Fibroblast of lung (primary cell): ENCODE measurements around the gene BBS10. TPM values are rescaled to one million over a fixed set of nuclear protein-coding genes. Genes with fewer than 3 reads are reported as not detected.
A peak's percentile ranks its signal among the peaks of the same experiment; 100 is the strongest.

Experiments used
- DNase-seq, 2 donors: peaks; one replicate each; pipeline versions ENCODE4 v3.0.0 to v3.0.0-alpha.2; 2010; ENCODE audit warnings: low read depth in 2 of 2
- H2AFZ ChIP-seq: 2 replicates; pipeline ENCODE4 v1.5.1; 2012; ENCODE audit warnings: low read length, control low read depth, inconsistent platforms
- H3K27ac ChIP-seq: 2 replicates; pipeline ENCODE4 v1.5.1; 2011; ENCODE audit warnings: low read length, control low read depth; ENCODE audit not compliant: insufficient read depth
- H3K27me3 ChIP-seq: 2 replicates; pipeline ENCODE4 v1.5.1; 2011; ENCODE audit warnings: mild to moderate bottlenecking, low read length; ENCODE audit not compliant: control insufficient read depth, insufficient read depth
- H3K36me3 ChIP-seq: 2 replicates; pipeline ENCODE4 v1.5.1; 2011; ENCODE audit warnings: low read length; ENCODE audit not compliant: control insufficient read depth, insufficient read depth
- H3K4me1 ChIP-seq: 2 replicates; pipeline ENCODE4 v1.5.1; 2011; ENCODE audit warnings: low read length; ENCODE audit not compliant: control insufficient read depth, insufficient read depth; ENCODE audit errors: extremely low read depth
- H3K4me2 ChIP-seq: 2 replicates; pipeline ENCODE4 v1.5.1; 2011; ENCODE audit warnings: low read length, control low read depth; ENCODE audit not compliant: insufficient read depth; ENCODE audit errors: extremely low read depth
- H3K4me3 ChIP-seq, 4 experiments: fragments of 200-600 bp in 1 of 4; sonication (generic) in 1 of 4; replicated peaks in 1 of 4; 2 replicates each; pipeline ENCODE4 v1.5.1; 2011 to 2016; ENCODE audit warnings: low read length in 4 of 4, low read depth in 3 of 4, mild to moderate bottlenecking in 3 of 4, control low read depth in 2 of 4, inconsistent platforms in 1 of 4, mixed read lengths in 1 of 4; ENCODE audit not compliant: insufficient read depth in 1 of 4; ENCODE audit errors: control extremely low read depth in 1 of 4
- H3K79me2 ChIP-seq: 2 replicates; pipeline ENCODE4 v1.5.1; 2012; ENCODE audit warnings: mild to moderate bottlenecking, low read length, inconsistent platforms; ENCODE audit not compliant: control insufficient read depth, insufficient read depth
- H3K9ac ChIP-seq: 2 replicates; pipeline ENCODE4 v1.5.1; 2011; ENCODE audit warnings: mild to moderate bottlenecking, low read length, control low read depth; ENCODE audit not compliant: insufficient read depth
- H3K9me3 ChIP-seq: 2 replicates; pipeline ENCODE4 v1.5.1; 2012; ENCODE audit warnings: low read depth, low read length; ENCODE audit not compliant: control insufficient read depth, insufficient read depth
- H4K20me1 ChIP-seq: 2 replicates; pipeline ENCODE4 v1.5.1; 2011; ENCODE audit warnings: low read length; ENCODE audit not compliant: control insufficient read depth, insufficient read depth; ENCODE audit errors: extremely low read depth
- EZH2 ChIP-seq: IDR thresholded peaks from 2 replicates; pipeline ENCODE4 v1.5.1; 2012; ENCODE audit warnings: low read length, control low read depth, mild to moderate bottlenecking; ENCODE audit errors: missing control alignments
- polyA plus RNA-seq, 2 donors: library from polyadenylated mRNA; depleted of rRNA in 1 of 2; stranded (reverse) in 1 of 2; unstranded in 1 of 2; fragments of >200 nt; gene quantifications; 2 replicates each; pipeline ENCODE4 v1.2.1, GENCODE V29; 2011 to 2012; ENCODE audit warnings: missing spikeins in 1 of 2
- total RNA-seq: library from RNA; depleted of rRNA; stranded (reverse); fragments of >200 nt; gene quantifications from 2 replicates; pipeline ENCODE4 v1.2.1, GENCODE V29; 2014
- TF ChIP-seq, protein P1 (sequence below), 2 donors: IDR thresholded peaks in 1 of 2; conservative IDR thresholded peaks in 1 of 2; 1 replicate in 1 of 2; 2 replicates in 1 of 2; pipeline ENCODE4 v1.5.1; 2011 to 2012; ENCODE audit warnings: low read length in 2 of 2, control low read depth in 1 of 2, inconsistent platforms in 1 of 2, low read depth in 1 of 2, mild to moderate bottlenecking in 1 of 2

The BBS10 gene
- total and polyA plus RNA-seq, 2 donors (not counting 1 experiment from before 2014, with no cell fraction given) = 19.0 to 31.0 TPM

DNA sequence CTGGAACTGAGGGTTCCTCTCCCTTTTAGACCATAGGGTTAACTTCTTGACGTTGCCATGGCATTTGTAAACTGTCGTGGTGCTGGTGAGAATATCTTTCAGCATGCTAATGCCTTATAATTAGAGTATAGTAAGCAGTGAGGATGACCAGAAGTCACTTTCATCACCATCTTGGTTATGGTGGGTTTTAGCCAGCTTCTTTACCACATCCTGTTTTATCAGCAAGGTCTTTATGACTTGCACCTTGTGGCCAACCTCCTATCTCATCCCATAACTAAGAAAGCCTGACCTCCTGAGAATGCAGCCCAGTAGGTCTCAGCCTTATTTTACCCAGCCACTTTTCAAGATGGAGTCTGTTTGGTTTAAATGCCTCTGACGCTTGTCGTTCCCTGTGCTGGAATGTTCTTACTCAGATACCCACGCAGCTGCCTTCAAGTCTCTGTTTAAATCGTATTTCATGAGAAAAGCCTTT is 44.2 kb downstream of the BBS10 start:
- H3K4me3 ChIP-seq = no peak overlapping the region
- no peak overlapping the region for H3K27ac ChIP-seq
- no peaks in the 10 kb centered on the region for H4K20me1 ChIP-seq
- H3K27me3 ChIP-seq = no peaks in the 10 kb centered on the region
- no peak overlapping the region for H3K9ac ChIP-seq
- no peaks in the 10 kb centered on the region for H3K9me3 ChIP-seq
- H3K36me3 ChIP-seq = no peaks in the 10 kb centered on the region
- H3K4me2 ChIP-seq = no peak overlapping the region
- no peaks in the 10 kb centered on the region for H3K79me2 ChIP-seq
- DNase-seq = peak in 1 of 2 donors; percentile 45
- no peaks in the 10 kb centered on the region for H3K4me1 ChIP-seq
- no peak overlapping the region for H2AFZ ChIP-seq
- no peak for TF ChIP-seq EZH2
- TF ChIP-seq, protein P1, sequence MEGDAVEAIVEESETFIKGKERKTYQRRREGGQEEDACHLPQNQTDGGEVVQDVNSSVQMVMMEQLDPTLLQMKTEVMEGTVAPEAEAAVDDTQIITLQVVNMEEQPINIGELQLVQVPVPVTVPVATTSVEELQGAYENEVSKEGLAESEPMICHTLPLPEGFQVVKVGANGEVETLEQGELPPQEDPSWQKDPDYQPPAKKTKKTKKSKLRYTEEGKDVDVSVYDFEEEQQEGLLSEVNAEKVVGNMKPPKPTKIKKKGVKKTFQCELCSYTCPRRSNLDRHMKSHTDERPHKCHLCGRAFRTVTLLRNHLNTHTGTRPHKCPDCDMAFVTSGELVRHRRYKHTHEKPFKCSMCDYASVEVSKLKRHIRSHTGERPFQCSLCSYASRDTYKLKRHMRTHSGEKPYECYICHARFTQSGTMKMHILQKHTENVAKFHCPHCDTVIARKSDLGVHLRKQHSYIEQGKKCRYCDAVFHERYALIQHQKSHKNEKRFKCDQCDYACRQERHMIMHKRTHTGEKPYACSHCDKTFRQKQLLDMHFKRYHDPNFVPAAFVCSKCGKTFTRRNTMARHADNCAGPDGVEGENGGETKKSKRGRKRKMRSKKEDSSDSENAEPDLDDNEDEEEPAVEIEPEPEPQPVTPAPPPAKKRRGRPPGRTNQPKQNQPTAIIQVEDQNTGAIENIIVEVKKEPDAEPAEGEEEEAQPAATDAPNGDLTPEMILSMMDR (conservative IDR thresholded peaks at IDR 0.05 in 1 of 2, IDR thresholded peaks at IDR 0.05 in 1 of 2; ENCODE audit: low read depth in 1 of 2, low read length in 2 of 2) = no peak

DNA sequence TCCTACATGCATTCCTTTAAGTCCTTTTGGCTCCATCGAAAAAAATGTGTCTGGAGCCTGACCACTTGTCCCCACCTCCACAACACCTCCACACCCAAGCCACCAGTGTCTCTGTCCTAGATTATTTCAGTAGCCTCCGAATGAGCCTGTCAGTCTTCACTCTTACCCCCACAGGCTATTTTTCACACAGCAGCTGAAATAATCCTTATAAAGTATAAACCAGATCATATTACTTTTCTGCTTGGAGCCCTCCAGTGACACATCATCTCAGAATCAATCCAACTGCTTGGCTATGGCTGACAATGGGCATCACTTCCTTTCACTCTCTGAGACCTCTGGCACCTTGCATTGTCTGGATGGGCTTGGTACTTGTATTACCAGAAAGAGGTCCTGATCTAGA is 44.9 kb downstream of the BBS10 start:
- Histone ChIP-seq H3K4me1 (no peaks in the 10 kb centered on the region), H4K20me1 (no peaks in the 10 kb centered on the region), H2AFZ (no peak overlapping the region), H3K9me3 (no peaks in the 10 kb centered on the region), H3K9ac (no peak overlapping the region), H3K4me2 (no peak overlapping the region), H3K36me3 (no peaks in the 10 kb centered on the region), H3K27me3 (no peaks in the 10 kb centered on the region), H3K4me3 (no peak overlapping the region), H3K79me2 (no peaks in the 10 kb centered on the region), H3K27ac (no peak overlapping the region)
- DNase-seq = no peak
- TF ChIP-seq, protein P1 (conservative IDR thresholded peaks at IDR 0.05 in 1 of 2, IDR thresholded peaks at IDR 0.05 in 1 of 2; ENCODE audit: low read depth in 1 of 2, low read length in 2 of 2) = no peak
- no peak for TF ChIP-seq EZH2

DNA sequence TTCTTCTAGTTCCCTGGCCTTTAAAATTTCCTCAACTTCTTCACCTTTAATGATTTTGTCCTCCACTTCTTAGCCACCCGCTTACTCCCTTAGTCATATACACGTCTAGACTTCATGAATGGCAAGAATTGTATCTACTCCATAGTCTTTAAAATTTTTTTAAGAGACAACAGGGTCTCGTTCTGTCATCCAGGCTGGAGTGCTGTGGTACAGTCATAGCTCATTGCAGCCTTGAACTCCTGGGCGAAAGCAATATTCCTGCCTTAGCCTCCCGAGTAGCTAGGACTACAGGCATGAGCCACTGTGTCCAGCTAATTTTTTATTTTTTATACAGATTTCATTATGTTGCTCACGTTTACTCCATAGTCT is 47.9 kb downstream of the BBS10 start:
- H3K9me3 ChIP-seq = no peaks in the 10 kb centered on the region
- no peaks in the 10 kb centered on the region for H3K27me3 ChIP-seq
- no peak for TF ChIP-seq EZH2
- TF ChIP-seq, protein P1 (conservative IDR thresholded peaks at IDR 0.05 in 1 of 2, IDR thresholded peaks at IDR 0.05 in 1 of 2; ENCODE audit: low read depth in 1 of 2, low read length in 2 of 2) = no peak
- no peak overlapping the region for H3K4me3 ChIP-seq
- no peaks in the 10 kb centered on the region for H3K4me1 ChIP-seq
- no peak for DNase-seq
- H3K9ac ChIP-seq = no peak overlapping the region
- H3K36me3 ChIP-seq = no peaks in the 10 kb centered on the region
- no peaks in the 10 kb centered on the region for H3K79me2 ChIP-seq
- no peaks in the 10 kb centered on the region for H4K20me1 ChIP-seq
- H2AFZ ChIP-seq = no peak overlapping the region
- no peak overlapping the region for H3K4me2 ChIP-seq
- no peak overlapping the region for H3K27ac ChIP-seq
